Spinal cord (tissue), 10 donors: ENCODE data around the gene SEC22A. TPM values are rescaled to one million over a fixed set of nuclear protein-coding genes. Genes with fewer than 3 reads are reported as not detected.

ENCODE experiments used
- DNase-seq, 6 donors: peaks; one replicate each; pipeline versions ENCODE4 v3.0.0 to v3.0.0-alpha.2; 2013 to 2015; ENCODE audit warnings: low spot score in 6 of 6, low read depth in 4 of 6
- H3K27ac ChIP-seq: one replicate; pipeline ENCODE4 v1.5.1; 2013; ENCODE audit warnings: low read depth, low read length, control low read depth
- H3K27me3 ChIP-seq: one replicate; pipeline ENCODE4 v1.6.1; 2013; ENCODE audit warnings: low read length; ENCODE audit not compliant: control insufficient read depth, insufficient read depth
- H3K36me3 ChIP-seq: one replicate; pipeline ENCODE4 v1.6.1; 2013; ENCODE audit warnings: low read length; ENCODE audit not compliant: control insufficient read depth, insufficient read depth
- H3K4me1 ChIP-seq: one replicate; pipeline ENCODE4 v1.6.1; 2013; ENCODE audit warnings: low read length; ENCODE audit not compliant: control insufficient read depth, insufficient read depth
- H3K4me3 ChIP-seq: one replicate; pipeline ENCODE4 v1.5.1; 2013; ENCODE audit warnings: low read depth, low read length, control low read depth
- H3K9me3 ChIP-seq: one replicate; pipeline ENCODE4 v1.6.1; 2013; ENCODE audit warnings: low read length; ENCODE audit not compliant: control insufficient read depth, insufficient read depth
- WGBS: methylation state at CpG from one replicate; pipeline ENCODE4 v1.1.5; 2013; ENCODE audit warnings: missing lambda C conversion rate; ENCODE audit not compliant: insufficient coverage; 5-methylcytosine and 5-hydroxymethylcytosine counted together
- polyA plus RNA-seq, 2 donors: library from polyadenylated mRNA; unstranded; fragments of 120-200 nt; gene quantifications; one replicate each; pipeline ENCODE4 v1.2.1, GENCODE V29; 2013; ENCODE audit not compliant: insufficient read length in 2 of 2
- total RNA-seq, 2 donors: library from RNA; depleted of rRNA in 1 of 2; stranded (reverse); fragments of 120-200 nt in 1 of 2; fragments of >200 nt in 1 of 2; gene quantifications; one replicate each; pipeline versions ENCODE4 v1.2.3 to v1.2.4, GENCODE V29; 2013 to 2014
- donor health status: healthy.

The SEC22A gene
- total and polyA plus RNA-seq, 4 donors: 17.3 to 60.6 (median 26.8) TPM

DNA sequence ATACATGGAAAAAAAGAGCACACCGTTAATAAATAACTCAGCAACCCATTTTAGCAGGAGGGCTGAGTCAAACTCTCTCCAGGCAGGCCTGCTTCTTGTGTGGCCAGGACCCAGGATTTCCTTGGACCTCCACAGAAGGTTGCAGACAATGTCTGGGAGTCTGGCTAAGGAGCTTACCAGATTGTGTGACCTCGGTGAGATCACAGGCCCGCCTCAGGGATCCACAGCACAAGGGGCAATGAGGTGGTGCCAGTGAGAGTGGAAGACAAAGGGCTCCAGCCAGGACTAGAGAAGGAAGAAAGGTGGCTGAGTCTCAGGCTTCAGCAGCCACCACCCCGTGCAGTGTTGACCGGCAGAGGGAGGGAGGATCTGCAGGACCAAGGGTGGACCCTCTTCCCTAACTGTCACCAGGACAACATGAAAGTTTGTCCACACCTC is 32.2 kb upstream of the SEC22A start:
- H3K27ac ChIP-seq: no peak overlapping the region
- peaks cover under 1% of the 10 kb centered on the region for H3K36me3 ChIP-seq
- 58% methylated on average over 3 of the region's 5 CpGs for WGBS
- no peaks in the 10 kb centered on the region for H3K4me1 ChIP-seq
- no peak for DNase-seq
- no peaks in the 10 kb centered on the region for H3K9me3 ChIP-seq
- no peaks in the 10 kb centered on the region for H3K27me3 ChIP-seq
- no peak overlapping the region for H3K4me3 ChIP-seq

DNA sequence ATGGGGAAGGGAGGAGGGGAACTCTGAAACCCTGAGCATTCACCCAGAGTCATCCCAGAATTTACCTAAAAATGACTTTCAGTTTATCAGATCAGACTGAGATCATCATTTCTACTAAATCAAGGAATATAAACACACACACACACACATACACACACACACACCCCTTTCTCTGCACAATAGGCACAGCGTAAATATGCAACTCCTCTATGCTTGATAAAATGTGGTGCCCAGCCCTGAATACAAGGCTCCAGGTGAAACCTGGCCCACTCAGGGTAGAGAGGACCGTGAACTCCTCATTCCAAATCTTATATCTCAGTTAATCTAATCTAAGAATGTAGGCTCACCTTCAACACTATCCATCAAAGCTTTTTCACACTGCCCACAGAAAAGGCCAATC is 31.8 kb upstream of the SEC22A start:
- Histone ChIP-seq H3K4me3 (no peak overlapping the region), H3K36me3 (no peaks in the 10 kb centered on the region), H3K27me3 (no peaks in the 10 kb centered on the region), H3K4me1 (no peaks in the 10 kb centered on the region), H3K27ac (no peak overlapping the region), H3K9me3 (no peaks in the 10 kb centered on the region)
- no peak for DNase-seq
- WGBS: 63% methylated on average over 1 of the region's 2 CpGs

DNA sequence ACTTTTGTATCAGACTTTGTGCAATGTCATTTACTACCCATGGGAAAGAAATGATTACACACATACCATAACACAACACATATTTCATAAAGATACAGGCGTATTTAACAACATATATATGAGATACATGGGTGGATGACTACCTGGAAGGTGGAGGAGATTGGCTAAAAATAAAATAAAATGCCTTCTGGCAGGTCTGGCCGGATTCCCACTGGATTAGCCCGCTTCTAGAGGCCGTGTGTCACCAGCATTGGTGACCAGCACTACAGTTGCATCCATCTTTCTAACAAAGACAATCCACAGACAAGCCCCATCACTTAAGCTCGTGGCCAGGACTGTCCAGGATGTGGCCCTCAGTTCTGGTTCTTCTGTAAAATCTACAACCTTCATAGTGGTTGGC is 21.0 kb upstream of the SEC22A start:
- no peaks in the 10 kb centered on the region for H3K4me1 ChIP-seq
- no peaks in the 10 kb centered on the region for H3K9me3 ChIP-seq
- H3K4me3 ChIP-seq: no peak overlapping the region
- WGBS: 100% methylated on average over 3 of the region's 5 CpGs
- DNase-seq: no peak
- no peaks in the 10 kb centered on the region for H3K36me3 ChIP-seq
- H3K27ac ChIP-seq: no peak overlapping the region
- H3K27me3 ChIP-seq: no peaks in the 10 kb centered on the region

DNA sequence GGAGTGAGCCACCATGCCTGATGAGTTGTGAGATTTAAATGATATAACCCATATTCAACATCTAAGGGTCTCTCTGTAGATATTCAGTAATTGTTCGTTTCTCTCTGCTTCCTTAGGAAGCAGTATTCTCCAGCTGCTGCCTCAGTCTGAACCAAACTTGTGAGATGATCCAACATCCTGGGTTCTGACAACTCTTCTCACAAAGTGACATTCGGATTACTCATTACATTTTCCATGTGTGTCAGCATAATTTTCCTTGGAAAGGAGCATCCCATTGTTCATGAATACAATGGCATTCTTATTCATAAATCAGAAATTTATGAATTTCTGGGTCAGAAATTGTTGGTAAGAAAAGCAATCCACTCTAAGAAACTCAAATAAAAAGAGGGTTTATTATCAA is 15.0 kb upstream of the SEC22A start:
- Histone ChIP-seq H3K9me3 (no peaks in the 10 kb centered on the region), H3K4me3 (no peak overlapping the region), H3K27me3 (no peaks in the 10 kb centered on the region), H3K36me3 (no peaks in the 10 kb centered on the region), H3K27ac (no peak overlapping the region), H3K4me1 (no peaks in the 10 kb centered on the region)
- whole genome bisulfite sequencing: 93% methylated on average over 2 of the region's 2 CpGs
- no peak for DNase-seq

DNA sequence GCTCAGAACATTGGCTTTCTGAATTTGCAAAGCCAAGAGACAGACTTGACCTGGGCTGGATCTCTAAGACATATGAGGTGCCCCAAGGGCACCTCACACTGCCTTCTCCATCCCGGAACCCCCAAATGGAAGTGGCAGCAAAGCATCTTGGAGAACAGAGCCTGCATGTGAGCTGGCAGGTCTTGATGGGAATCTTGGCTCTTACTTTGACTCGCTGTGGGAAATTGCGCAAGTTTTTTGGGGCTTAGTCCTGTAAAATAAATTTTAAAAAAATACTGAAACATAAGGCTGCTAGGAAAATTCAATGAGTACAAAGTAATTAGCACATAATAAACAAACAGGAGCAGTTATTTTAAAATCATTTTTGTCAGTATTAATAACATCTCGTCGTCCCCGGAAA is 13.7 kb upstream of the SEC22A start:
- DNase-seq: no peak
- Histone ChIP-seq H3K9me3 (no peaks in the 10 kb centered on the region), H3K36me3 (no peaks in the 10 kb centered on the region), H3K27me3 (no peaks in the 10 kb centered on the region), H3K4me1 (no peaks in the 10 kb centered on the region), H3K27ac (no peak overlapping the region), H3K4me3 (no peak overlapping the region)
- no CpG with 5 or more reads among the region's 6 CpGs for WGBS

DNA sequence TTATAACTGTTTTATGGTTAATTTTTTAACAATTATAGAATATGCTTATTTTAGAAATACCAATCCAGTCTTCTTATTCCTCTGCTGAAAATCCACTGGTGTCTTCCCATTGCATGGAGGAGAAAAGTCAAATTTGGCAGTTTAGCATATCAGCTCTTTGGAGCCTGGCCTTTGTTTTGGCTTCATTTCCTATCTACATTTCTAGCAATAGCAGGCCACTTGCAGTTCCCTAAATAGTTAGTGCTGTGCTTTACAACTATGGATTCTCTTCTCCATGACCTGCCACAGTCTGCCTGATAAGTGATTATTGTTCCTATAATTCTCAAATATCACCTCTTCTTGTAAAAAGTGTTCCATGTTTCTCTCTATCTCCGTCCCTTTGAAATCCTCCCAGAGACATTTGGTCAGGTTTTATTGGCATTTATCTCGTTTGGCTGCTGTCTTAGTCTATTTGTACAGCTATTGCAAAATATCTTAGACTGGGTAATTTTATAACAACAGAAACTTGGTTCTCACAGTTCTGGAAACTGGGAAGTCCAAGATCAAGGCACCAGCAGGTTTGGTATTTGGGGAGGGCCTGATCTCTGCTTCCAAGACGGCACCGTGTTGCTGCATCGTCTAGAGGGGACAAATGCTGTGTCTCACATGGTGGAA is 8.2 kb upstream of the SEC22A start:
- H3K4me1 ChIP-seq: no peaks in the 10 kb centered on the region
- no peak for DNase-seq
- no peaks in the 10 kb centered on the region for H3K9me3 ChIP-seq
- 76% methylated on average over 2 of the region's 5 CpGs for WGBS
- H3K27me3 ChIP-seq: no peaks in the 10 kb centered on the region
- H3K27ac ChIP-seq: no peak overlapping the region
- no peaks in the 10 kb centered on the region for H3K36me3 ChIP-seq
- H3K4me3 ChIP-seq: no peak overlapping the region

GRCh38 chr3:123194552-123194951 is 7.2 kb upstream of the SEC22A start:
- Histone ChIP-seq H3K9me3 (no peaks in the 10 kb centered on the region), H3K27ac (no peak overlapping the region), H3K27me3 (no peaks in the 10 kb centered on the region), H3K4me1 (no peaks in the 10 kb centered on the region), H3K4me3 (no peak overlapping the region), H3K36me3 (no peaks in the 10 kb centered on the region)
- 9% methylated on average over 7 of the region's 10 CpGs for WGBS
- peak in 2 of 6 donors; percentile 4 to 20 for DNase-seq

DNA sequence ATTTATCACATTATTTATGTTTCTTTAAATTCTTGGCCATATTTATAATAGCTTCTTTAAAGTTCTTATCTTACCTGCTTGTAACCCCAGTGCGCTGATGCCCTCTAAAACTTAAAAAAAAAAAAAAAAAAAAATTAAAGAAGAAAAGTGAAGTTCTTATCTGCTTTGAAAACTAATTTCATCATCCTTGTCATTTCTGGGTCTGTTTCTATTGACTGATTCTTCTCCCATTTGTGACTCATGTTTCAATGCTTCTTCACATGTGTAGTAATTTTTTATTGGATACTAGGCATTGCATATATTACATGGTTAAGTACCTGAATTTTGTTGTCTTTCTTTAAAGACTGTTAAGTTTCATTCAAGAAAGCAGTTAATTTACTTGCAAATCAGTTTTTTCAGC is 3.4 kb upstream of the SEC22A start:
- H3K27me3 ChIP-seq: no peaks in the 10 kb centered on the region
- peaks cover 13% of the 10 kb centered on the region for H3K4me1 ChIP-seq
- H3K36me3 ChIP-seq: no peaks in the 10 kb centered on the region
- no peak for DNase-seq
- WGBS: no CpG with 5 or more reads among the region's 1 CpG
- no peaks in the 10 kb centered on the region for H3K9me3 ChIP-seq
- H3K27ac ChIP-seq: no peak overlapping the region
- H3K4me3 ChIP-seq: no peak overlapping the region

DNA sequence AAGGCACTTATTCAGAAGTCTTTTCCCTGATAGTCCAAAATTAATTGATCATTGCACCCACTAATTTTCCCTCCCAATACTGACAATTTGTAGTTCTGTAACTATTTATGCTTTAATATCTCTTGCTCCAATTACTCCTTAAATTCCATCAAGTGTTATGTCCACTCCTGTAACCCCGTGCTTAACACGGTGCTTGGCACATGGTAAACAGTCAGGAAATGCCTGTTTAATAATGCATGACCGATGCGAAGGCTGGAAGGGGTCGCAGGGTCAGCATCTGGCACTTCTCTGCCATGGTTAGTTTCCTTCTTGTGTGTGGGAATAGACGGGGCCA is 553 bp upstream of the SEC22A start:
- DNase-seq: peak in 1 of 6 donors; percentile 5
- peak overlapping the region; percentile 96 for H3K4me3 ChIP-seq
- no peaks in the 10 kb centered on the region for H3K9me3 ChIP-seq
- H3K4me1 ChIP-seq: peaks cover 13% of the 10 kb centered on the region
- 0% methylated on average over 4 of the region's 6 CpGs for WGBS
- no peaks in the 10 kb centered on the region for H3K27me3 ChIP-seq
- no peaks in the 10 kb centered on the region for H3K36me3 ChIP-seq
- H3K27ac ChIP-seq: peak overlapping the region; percentile 73

DNA sequence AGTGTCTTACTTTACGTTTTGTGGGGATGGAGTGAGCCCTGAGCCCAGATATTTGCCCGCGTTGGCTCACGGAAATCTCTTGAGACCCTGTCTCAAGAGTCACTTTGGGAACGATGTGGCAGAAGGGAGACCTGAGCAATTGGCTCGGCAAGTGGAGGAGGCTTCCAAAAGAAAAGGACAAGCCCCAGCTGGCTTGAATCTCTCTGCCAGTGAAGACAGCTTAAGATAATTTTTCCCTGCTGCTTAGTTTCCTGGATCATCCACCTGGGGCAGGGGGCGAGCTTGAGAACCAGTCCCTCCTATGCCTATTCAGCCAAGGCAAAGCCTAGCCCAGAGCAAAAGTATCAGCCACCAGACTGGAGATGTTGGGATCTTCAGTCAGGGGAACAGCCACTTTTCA is 708 bp downstream of the SEC22A start:
- DNase-seq: peak in 2 of 6 donors; percentile 32 to 43
- Histone ChIP-seq H3K27me3 (no peaks in the 10 kb centered on the region), H3K27ac (peak overlapping the region; percentile 87), H3K36me3 (no peaks in the 10 kb centered on the region), H3K4me3 (peak overlapping the region; percentile 96), H3K9me3 (no peaks in the 10 kb centered on the region), H3K4me1 (peaks cover 13% of the 10 kb centered on the region)
- WGBS: 4% methylated on average over 6 of the region's 7 CpGs
